Activated T-helper 1 cell treated with Interleukin-2 at 50 U/mL for 16 hours (primary cell): Measurements from ENCODE around the gene KDR.

ENCODE experiments used
- DNase-seq: peaks from one replicate; pipeline ENCODE4 v3.0.0-alpha.2; 2020; ENCODE audit warnings: low read depth

The KDR gene

GRCh38 chr4:55029821-55030503 lies 95.4 kb downstream of the KDR start:
- no peak for DNase-seq

GRCh38 chr4:55029321-55029720 lies 96.1 kb downstream of the KDR start:
- DNase-seq, result no peak
